Mesenteric fat pad (tissue), 1 donor: ENCODE measurements around the gene LRRC30. TPM values are rescaled to one million over a fixed set of nuclear protein-coding genes. Genes with fewer than 3 reads are reported as not detected.
"Not testable (repeated sequence)": the region's sequence is repeated elsewhere in the genome, so short reads cannot be mapped to it uniquely, and the experiment has no call there.

Experiments used
- DNase-seq: peaks from one replicate; pipeline ENCODE4 v3.0.0-alpha.2; 2020; ENCODE audit warnings: low spot score
- long read RNA-seq: library from polyadenylated mRNA; unstranded; transcript quantifications from one replicate; pipeline ENCODE4 v2.0.0, GENCODE V29; 2020
- total RNA-seq: library from RNA; stranded (reverse); fragmentation: NEBNext Ultra II Directional; extraction: Animal tissue kit (Norgen Biotek cat#: 25700); gene quantifications from one replicate; pipeline ENCODE4 v1.2.1, GENCODE V29; 2021
- donor health status: DM: yes; HTN: yes; CAD: no.

Gene LRRC30
- not detected for total RNA-seq
- long read RNA-seq, result 0 reads

DNA sequence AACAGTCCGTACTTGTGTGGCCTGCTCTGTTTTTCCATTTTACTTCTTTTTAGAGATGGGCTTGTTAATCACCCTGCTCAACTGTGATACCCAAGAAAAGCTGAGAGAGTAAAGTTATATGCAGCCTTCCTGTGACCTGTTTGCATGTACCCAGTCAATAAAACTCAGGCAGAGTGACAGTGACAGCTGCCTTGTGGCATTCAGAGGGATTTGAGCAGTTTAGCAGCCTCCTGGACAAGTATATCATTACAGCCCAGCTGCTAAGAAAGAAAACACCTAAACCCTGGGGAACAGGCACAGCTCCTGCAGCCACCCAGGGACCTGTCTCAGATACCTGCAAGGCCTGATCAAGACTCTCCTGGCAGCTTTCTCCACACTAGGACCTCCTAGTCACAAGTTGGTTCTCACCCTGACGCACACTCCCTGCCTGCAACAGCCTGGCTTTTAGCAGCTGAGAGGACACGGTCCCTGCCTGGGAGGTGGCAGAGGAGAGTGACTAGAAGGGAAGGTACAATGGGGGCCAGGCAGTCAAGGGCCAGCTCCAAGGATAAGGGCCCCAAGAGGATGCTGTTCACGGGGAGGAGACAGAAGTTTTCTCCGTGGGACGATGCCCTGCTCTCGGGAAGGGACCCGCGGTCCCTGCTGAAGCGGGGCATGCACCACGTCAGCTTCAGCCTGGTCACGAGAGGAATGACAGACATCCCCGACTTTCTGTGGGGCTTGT is at the start of gene LRRC30:
Gene LRRC30, plus strand, starts transcription at position 464 of the 724 bp plus-strand sequence. Its CDS starts 50 bp downstream, at position 514.
- no peak for DNase-seq

GRCh38 chr18:7185701-7186100 is 45.2 kb upstream of the LRRC30 start:
- no peak for DNase-seq

DNA sequence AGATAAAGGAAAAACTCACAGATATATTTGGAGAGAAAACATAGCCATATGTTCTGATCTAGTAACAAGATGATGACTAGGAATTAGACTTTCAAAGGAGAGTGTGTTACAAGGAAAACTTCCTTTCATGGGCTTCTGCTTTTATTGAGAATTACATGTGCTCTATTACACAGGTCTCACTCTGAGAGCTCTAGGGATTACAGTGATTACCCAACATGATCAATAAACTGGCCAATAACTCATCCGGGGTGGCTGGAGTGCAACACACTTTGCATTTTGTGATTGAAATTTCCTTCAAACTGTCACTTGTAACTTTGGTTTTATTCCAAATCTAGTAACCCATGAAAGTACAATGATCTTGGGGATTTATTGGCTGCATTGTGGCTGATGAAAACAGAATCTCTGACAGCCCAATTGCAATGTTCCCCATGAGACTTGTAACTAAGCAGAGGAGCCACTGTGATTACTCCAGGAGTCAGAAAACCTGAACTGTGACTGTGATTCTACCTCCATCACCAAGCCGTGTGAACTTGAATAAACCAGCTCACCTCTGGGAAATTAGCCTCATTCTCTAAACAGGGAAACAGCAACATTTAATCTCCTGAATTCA is 40.2 kb upstream of the LRRC30 start:
- DNase-seq, result no peak

- DNase-seq, result no peak
These were observed 39.2 kb upstream of the LRRC30 start for GRCh38 chr18:7191736-7192135.

DNA sequence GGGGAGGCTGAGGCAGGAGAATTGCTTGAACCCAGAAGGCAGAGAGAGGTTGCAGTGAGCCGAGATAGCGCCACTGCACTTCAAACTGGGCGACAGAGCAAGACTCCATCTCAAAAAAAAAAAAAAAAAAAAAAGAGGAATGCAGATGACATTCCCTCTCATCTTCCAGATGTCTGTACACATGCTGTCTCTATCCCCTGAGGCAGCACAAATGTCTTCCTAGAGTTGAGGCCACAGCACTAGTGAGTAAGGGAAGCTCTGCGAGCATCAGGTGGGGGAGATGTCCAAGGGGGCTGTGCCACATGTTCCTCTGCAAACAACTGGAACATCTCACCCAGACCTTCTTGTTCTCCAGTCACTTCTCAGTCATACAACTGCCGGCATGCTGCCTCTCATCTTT is 35.6 kb upstream of the LRRC30 start:
- no peak for DNase-seq

DNA sequence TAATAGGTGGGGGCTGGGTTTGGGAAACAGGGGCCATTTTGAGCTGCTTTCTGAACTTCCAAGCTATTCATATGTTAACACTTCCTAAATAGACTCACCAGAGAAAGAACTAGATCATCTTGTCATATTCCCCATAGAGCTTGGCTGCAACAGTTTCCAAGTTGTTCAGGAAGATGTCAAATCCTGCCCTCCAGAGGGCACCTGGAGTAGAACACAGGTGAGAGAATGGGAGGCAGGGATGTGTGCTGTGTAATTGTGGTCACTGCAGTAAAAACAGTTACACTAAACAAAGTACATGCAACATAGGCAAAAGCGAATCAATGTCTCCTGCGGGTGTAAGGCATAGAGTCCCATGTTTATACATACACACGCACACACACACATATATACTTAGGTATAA is 34.5 kb upstream of the LRRC30 start:
- DNase-seq, result no peak

GRCh38 chr18:7197854-7198253 is 33.0 kb upstream of the LRRC30 start:
- no peak for DNase-seq

DNA sequence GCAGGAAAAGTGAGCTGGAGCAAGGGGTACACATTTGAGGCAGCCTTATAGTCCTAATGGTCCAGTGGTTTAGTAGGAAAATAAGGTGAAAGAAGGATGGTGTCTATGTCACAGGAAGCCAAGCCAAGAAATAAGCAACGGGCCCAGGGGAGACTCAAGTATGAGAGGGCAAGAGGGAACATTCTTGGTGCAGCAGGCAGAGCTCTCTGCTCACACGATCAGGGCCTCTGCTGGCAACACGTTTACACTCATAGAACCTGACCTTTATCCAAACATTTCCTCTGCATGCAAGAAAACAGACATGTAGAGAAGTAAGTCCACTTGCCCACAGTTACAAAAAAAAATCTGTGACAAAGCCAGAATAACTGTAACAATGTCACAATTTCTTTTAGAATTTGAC is 32.6 kb upstream of the LRRC30 start:
- DNase-seq, result no peak

- DNase-seq, result no peak
These were observed 29.8 kb upstream of the LRRC30 start for GRCh38 chr18:7201096-7201495.

- no peak for DNase-seq
These were observed 28.7 kb upstream of the LRRC30 start for GRCh38 chr18:7202169-7202568.

GRCh38 chr18:7203601-7204000 is 27.3 kb upstream of the LRRC30 start:
- not testable (repeated sequence) for DNase-seq

- no peak for DNase-seq
These were observed 25.5 kb upstream of the LRRC30 start for GRCh38 chr18:7205346-7205745.

DNA sequence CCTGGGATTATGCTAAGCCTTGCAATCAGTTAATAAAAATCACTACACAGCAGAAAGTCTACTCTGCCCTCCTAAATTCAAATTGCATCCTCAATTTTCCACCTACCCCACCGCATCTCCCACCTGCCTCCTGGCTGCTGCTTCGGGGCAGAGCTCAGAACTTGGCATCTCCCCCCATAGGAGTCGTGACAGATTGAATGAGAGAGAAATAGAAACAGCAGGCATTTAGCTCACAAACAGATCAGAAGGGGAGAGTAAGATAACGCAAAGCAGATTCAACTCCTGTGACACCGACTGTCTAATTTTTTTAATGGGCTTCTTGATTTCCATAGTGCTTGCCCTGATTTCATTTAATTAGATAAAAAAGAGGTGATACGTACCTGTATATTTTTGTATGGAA is 24.7 kb upstream of the LRRC30 start:
- no peak for DNase-seq

GRCh38 chr18:7207366-7207915 is 23.4 kb upstream of the LRRC30 start:
- DNase-seq, result no peak

GRCh38 chr18:7221424-7222155 is 9.3 kb upstream of the LRRC30 start:
- no peak for DNase-seq

DNA sequence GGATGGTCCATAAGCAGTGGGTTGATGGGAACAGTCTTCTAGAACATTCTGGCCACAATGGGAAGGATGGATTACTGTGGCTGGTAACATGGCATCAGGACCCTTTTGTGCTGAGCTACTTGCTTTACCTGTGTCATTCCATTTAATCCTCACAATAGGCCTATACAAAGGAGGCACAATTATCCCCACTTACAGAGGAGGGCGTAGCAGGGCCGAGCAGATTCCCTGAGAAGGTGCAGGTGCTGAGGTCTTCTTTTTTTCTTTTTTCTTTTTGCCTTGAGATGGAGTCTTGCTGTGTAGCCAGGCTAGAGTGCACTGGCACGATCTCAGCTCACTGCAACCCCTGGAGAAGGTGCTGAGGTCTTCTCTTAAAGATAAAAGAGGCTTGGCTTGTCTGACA is 6.7 kb upstream of the LRRC30 start:
- no peak for DNase-seq

DNA sequence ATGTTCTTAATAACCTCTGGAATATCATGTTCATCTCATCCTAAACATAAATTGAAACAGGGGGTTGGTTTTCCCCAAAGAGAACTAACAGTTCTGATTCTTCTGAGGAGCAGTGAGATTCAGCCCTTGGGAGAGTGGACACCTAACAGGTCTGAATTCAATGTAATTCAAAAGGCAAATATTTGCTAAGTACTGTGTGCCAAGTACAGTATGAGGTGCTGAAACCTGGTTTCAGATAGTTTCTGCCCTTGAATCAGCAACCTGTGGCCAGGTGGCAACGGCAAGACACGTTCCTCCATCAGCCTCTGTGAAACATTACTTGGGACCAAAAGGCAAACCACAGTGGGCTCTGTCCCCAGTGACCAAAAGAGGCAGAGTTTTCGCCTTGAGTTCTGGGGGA is 1.3 kb downstream of the LRRC30 start:
- no peak for DNase-seq

DNA sequence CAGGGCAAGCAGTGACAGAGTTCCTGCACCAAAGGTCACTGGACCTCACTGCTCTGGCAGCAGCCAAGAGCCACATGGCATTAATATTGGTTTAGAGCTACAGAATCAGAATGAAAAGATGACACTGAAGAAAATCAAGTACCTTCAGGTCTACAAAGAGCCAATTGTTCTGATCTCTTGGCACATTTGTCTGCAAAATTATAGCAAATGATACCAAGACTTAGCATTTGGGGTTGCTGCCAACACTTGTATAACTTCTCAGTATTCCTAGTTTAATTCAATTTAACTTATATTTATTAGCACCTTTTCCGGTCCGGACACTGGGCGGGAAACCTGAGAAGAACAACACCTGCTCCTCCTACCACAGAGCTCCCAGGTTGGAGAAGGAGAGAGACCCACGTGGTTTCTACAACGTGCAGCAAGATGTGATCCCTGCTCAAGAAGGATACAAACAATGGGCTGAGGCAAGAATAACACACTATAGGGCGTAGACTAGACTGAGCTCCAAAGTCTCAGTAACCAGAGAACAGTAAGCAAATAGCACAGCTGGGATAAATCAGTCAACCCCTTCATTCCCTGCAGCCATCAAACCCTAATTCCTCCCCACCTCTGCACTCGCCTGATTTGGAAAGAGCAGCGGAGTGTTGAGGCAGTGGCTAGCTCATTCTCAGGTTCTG is 2.4 kb downstream of the LRRC30 start:
- no peak for DNase-seq

DNA sequence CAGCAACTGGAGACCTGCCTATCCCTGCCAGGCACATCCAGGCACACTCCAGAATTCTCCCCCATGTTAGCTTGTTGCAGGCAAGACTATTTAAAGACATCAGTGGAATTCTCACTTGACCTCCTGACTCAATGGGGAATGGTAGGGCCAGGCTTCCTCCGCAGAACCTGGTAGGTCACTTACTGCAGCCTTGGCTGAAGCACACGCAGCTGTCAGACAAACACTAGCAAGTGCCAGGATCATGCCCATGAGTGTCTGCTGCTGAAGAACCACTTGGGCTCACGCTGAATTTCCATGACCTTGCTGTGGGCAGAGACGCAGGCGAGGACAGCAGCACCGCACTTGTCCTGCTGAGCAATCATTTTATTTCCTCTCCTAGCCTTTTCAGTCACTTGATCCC is 3.2 kb downstream of the LRRC30 start:
- no peak for DNase-seq

GRCh38 chr18:7234956-7235355 is 4.1 kb downstream of the LRRC30 start:
- DNase-seq, result no peak

- DNase-seq, result no peak
These were observed 5.2 kb downstream of the LRRC30 start for GRCh38 chr18:7236072-7236471.

DNA sequence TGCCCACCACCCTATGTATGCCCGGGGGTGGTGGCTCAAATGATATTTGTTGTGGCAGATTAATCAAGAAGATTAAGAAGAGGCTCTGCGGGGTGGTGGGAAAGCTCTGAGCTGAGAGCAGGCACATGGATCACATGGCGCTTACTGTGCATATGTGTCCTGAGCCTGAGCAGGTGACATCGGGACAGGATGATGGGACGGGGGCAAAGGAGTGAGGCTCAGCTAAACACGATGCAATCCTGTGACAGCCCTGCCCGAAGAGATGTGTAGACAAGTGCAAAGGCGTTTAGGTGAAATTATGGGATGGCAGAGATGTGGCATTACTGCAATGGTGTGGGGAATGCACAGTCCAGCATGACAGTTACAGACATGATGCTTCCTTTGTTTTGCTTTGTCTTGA is 6.0 kb downstream of the LRRC30 start:
- no peak for DNase-seq
